ENCODE results near the gene ZNF385B.

ZNF385B gene

GRCh38 chr2:179532863-179533278 is 328.5 kb downstream of the ZNF385B start:
- Histone ChIP-seq H3K4me1 (ENCODE audit: insufficient read depth, low read length) (no peaks in the 10 kb centered on the region), H3K4me3 (ENCODE audit: low read length) (no peak overlapping the region), H3K27ac (ENCODE audit: low read length) (no peak overlapping the region), H3K9ac (ENCODE audit: low read depth, low read length) (no peak overlapping the region), H3K9me3 (ENCODE audit: insufficient read depth, low read depth, low read length) (no peaks in the 10 kb centered on the region), H3K36me3 (ENCODE audit: insufficient read depth, low read depth, low read length) (no peaks in the 10 kb centered on the region), H3K27me3 (ENCODE audit: insufficient read depth, low read length) (no peaks in the 10 kb centered on the region)

DNA sequence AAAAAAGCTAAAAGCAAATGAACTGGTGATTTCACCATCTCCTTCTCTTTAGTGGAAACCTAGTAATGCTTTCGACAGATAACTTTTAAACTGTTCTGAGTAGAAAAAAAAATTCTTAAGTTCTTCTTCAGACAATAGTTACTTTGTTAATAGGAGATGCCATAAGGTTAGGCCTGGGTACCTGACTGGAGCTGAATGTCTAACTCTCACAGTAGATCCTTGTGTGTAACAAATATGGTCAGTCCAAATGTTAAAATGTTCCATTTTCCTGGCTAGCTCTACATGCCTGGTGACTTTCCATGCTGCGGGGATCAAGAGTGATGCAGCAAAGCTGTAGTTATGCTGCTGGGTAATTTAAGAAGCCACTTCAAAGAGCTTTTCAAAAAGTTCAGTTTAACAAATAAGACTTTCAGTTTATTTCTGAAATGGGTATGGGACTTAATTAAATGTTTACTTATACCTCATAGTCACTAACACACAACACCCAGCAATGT is 332.8 kb downstream of the ZNF385B start:
- no peaks in the 10 kb centered on the region for H3K27me3 ChIP-seq (ENCODE audit: insufficient read depth, low read length)
- no peaks in the 10 kb centered on the region for H3K36me3 ChIP-seq (ENCODE audit: insufficient read depth, low read depth, low read length)
- no peak overlapping the region for H3K9ac ChIP-seq (ENCODE audit: low read depth, low read length)
- H3K4me1 ChIP-seq (ENCODE audit: insufficient read depth, low read length) = no peaks in the 10 kb centered on the region
- H3K9me3 ChIP-seq (ENCODE audit: insufficient read depth, low read depth, low read length) = no peaks in the 10 kb centered on the region
- no peak overlapping the region for H3K4me3 ChIP-seq (ENCODE audit: low read length)
- no peak overlapping the region for H3K27ac ChIP-seq (ENCODE audit: low read length)

DNA sequence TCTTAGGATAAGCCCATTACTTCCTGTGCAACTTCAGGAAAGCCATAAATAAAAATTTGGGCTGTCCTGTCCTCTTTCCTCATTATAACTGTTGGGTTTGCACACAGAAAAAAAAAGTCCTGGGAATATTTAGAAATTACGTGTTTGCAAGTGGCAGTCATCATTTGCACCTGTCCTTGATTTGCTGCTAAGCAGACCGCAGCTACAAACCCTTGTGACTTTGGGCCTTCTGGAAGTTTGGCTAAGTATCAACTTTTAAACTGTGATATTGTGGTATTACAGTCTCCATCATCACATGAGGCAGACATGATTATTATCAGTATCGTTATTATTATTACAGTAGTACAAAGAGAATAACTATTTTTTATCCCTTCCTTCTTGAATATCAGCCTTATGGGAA is 336.1 kb downstream of the ZNF385B start:
- Histone ChIP-seq H3K9me3 (ENCODE audit: insufficient read depth, low read depth, low read length) (no peaks in the 10 kb centered on the region), H3K27me3 (ENCODE audit: insufficient read depth, low read length) (no peaks in the 10 kb centered on the region), H3K9ac (ENCODE audit: low read depth, low read length) (no peak overlapping the region), H3K36me3 (ENCODE audit: insufficient read depth, low read depth, low read length) (no peaks in the 10 kb centered on the region), H3K4me1 (ENCODE audit: insufficient read depth, low read length) (no peaks in the 10 kb centered on the region), H3K4me3 (ENCODE audit: low read length) (no peak overlapping the region), H3K27ac (ENCODE audit: low read length) (no peak overlapping the region)

DNA sequence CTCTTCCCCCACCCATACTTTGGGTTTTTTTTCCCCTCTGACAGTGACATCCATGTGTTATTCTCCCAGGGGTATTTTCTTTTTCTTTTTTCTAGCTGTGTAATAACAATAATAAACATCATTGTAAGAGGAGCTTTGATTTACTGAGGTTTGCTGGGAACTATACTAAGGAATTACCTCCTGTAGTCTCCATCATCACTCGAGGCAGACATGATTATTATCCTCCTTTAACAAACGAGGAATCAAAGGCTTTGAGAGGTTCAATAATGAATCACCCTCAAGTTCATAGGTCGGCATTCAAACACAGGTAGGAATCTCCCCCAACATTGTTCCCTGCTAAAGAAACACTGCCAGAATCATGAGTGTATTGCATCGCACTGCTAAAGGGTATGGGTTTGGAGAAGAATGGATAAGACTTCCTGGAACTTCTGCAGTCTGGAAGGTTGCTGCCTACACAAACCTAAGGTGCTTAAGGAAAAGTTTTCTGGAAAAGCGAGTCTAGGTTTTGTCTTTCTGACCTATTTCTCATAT is 336.5 kb downstream of the ZNF385B start:
- Histone ChIP-seq H3K9me3 (ENCODE audit: insufficient read depth, low read depth, low read length) (no peaks in the 10 kb centered on the region), H3K4me3 (ENCODE audit: low read length) (no peak overlapping the region), H3K27ac (ENCODE audit: low read length) (no peak overlapping the region), H3K27me3 (ENCODE audit: insufficient read depth, low read length) (no peaks in the 10 kb centered on the region), H3K36me3 (ENCODE audit: insufficient read depth, low read depth, low read length) (no peaks in the 10 kb centered on the region), H3K4me1 (ENCODE audit: insufficient read depth, low read length) (no peaks in the 10 kb centered on the region), H3K9ac (ENCODE audit: low read depth, low read length) (no peak overlapping the region)

- Histone ChIP-seq H3K9me3 (ENCODE audit: insufficient read depth, low read depth, low read length) (no peaks in the 10 kb centered on the region), H3K4me1 (ENCODE audit: insufficient read depth, low read length) (peaks cover 5% of the 10 kb centered on the region; the same call in 1 of the 2 replicates), H3K36me3 (ENCODE audit: insufficient read depth, low read depth, low read length) (no peaks in the 10 kb centered on the region), H3K27ac (ENCODE audit: low read length) (no peak overlapping the region), H3K9ac (ENCODE audit: low read depth, low read length) (no peak overlapping the region), H3K27me3 (ENCODE audit: insufficient read depth, low read length) (no peaks in the 10 kb centered on the region), H3K4me3 (ENCODE audit: low read length) (no peak overlapping the region)
Observed at GRCh38 chr2:179521944-179522343, 339.5 kb downstream of the ZNF385B start.

DNA sequence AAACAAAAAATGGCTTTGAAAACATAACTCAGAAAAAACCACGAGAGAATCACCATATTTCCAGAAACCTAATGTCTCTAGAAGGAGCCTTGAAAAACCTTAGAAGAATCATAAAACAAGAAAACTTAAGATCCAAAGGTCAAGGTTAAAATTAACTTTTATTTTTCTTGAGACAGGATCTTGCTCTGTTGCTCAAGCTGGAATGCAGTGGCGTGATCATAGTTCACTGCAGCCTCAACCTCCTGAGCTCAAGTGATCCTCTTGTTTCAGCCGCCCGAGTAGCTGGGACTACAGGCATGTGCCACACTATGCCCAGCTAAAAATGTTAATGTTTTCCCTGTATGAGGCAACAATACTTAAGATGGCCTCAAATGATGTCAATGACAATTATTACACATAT is 342.6 kb downstream of the ZNF385B start:
- Histone ChIP-seq H3K9me3 (ENCODE audit: insufficient read depth, low read depth, low read length) (no peaks in the 10 kb centered on the region), H3K36me3 (ENCODE audit: insufficient read depth, low read depth, low read length) (no peaks in the 10 kb centered on the region), H3K4me3 (ENCODE audit: low read length) (no peak overlapping the region), H3K9ac (ENCODE audit: low read depth, low read length) (no peak overlapping the region), H3K27ac (ENCODE audit: low read length) (no peak overlapping the region), H3K27me3 (ENCODE audit: insufficient read depth, low read length) (no peaks in the 10 kb centered on the region), H3K4me1 (ENCODE audit: insufficient read depth, low read length) (peaks cover 8% of the 10 kb centered on the region; the same call in 1 of the 2 replicates)

DNA sequence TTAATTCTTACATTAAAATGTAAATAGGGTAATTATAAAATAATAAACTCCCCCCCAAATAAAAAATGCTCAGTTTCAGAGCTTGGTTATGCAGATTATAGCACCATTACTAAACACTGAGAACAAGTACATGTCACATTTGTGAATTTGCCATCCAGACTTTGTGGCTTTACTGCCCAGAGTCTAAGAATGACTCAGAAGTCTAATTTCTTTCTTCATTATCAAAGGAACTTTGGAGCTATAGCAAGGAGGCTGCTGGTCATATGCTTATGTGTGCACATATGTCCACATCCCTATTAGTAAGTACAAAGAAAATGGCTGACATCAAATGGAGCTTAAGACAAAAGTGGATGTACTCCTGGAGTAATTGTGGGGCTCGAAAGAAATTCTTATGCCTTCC is 348.2 kb downstream of the ZNF385B start:
- no peaks in the 10 kb centered on the region for H3K27me3 ChIP-seq (ENCODE audit: insufficient read depth, low read length)
- H3K36me3 ChIP-seq (ENCODE audit: insufficient read depth, low read depth, low read length) = no peaks in the 10 kb centered on the region
- no peak overlapping the region for H3K9ac ChIP-seq (ENCODE audit: low read depth, low read length)
- H3K27ac ChIP-seq (ENCODE audit: low read length) = no peak overlapping the region
- H3K4me1 ChIP-seq (ENCODE audit: insufficient read depth, low read length) = peaks cover 8% of the 10 kb centered on the region; the same call in 1 of the 2 replicates
- peaks cover 3% of the 10 kb centered on the region for H3K9me3 ChIP-seq (ENCODE audit: insufficient read depth, low read depth, low read length)
- H3K4me3 ChIP-seq (ENCODE audit: low read length) = no peak overlapping the region

- peaks cover 3% of the 10 kb centered on the region for H3K9me3 ChIP-seq (ENCODE audit: insufficient read depth, low read depth, low read length)
- no peak overlapping the region for H3K27ac ChIP-seq (ENCODE audit: low read length)
- no peaks in the 10 kb centered on the region for H3K27me3 ChIP-seq (ENCODE audit: insufficient read depth, low read length)
- no peak overlapping the region for H3K9ac ChIP-seq (ENCODE audit: low read depth, low read length)
- H3K4me1 ChIP-seq (ENCODE audit: insufficient read depth, low read length) = peaks cover 7% of the 10 kb centered on the region; the same call in 1 of the 2 replicates
- no peaks in the 10 kb centered on the region for H3K36me3 ChIP-seq (ENCODE audit: insufficient read depth, low read depth, low read length)
- H3K4me3 ChIP-seq (ENCODE audit: low read length) = no peak overlapping the region
Observed at GRCh38 chr2:179512281-179513035, 349.0 kb downstream of the ZNF385B start.

- no peak overlapping the region for H3K4me3 ChIP-seq (ENCODE audit: low read length)
- H3K36me3 ChIP-seq (ENCODE audit: insufficient read depth, low read depth, low read length) = no peaks in the 10 kb centered on the region
- H3K4me1 ChIP-seq (ENCODE audit: insufficient read depth, low read length) = no peaks in the 10 kb centered on the region
- H3K27ac ChIP-seq (ENCODE audit: low read length) = no peak overlapping the region
- peaks cover 3% of the 10 kb centered on the region for H3K9me3 ChIP-seq (ENCODE audit: insufficient read depth, low read depth, low read length)
- H3K27me3 ChIP-seq (ENCODE audit: insufficient read depth, low read length) = no peaks in the 10 kb centered on the region
- H3K9ac ChIP-seq (ENCODE audit: low read depth, low read length) = no peak overlapping the region
Observed at GRCh38 chr2:179511105-179511789, 350.2 kb downstream of the ZNF385B start.

DNA sequence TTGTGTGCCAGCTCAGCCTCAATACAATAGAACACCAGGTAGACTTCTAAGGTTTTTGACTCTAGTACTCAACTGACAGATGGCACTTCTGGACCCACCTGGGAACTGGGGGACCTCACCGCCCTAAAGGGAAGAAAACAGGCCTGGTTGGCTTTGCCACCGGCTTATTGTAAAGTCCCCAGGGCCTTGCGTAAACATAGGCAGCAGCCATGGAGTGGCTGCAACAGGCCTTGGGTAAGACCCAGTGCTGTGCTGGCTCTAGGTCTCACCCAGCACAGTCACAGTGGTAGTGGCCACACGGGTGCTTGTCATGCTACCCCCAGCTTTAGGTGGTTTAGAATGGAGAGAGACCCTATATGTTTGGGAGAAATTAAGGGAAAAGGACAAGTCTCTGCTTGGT is 366.1 kb downstream of the ZNF385B start:
- H3K27me3 ChIP-seq (ENCODE audit: insufficient read depth, low read length) = no peaks in the 10 kb centered on the region
- H3K4me3 ChIP-seq (ENCODE audit: low read length) = no peak overlapping the region
- H3K27ac ChIP-seq (ENCODE audit: low read length) = no peak overlapping the region
- H3K4me1 ChIP-seq (ENCODE audit: insufficient read depth, low read length) = no peaks in the 10 kb centered on the region
- H3K9ac ChIP-seq (ENCODE audit: low read depth, low read length) = no peak overlapping the region
- no peaks in the 10 kb centered on the region for H3K36me3 ChIP-seq (ENCODE audit: insufficient read depth, low read depth, low read length)
- no peaks in the 10 kb centered on the region for H3K9me3 ChIP-seq (ENCODE audit: insufficient read depth, low read depth, low read length)

DNA sequence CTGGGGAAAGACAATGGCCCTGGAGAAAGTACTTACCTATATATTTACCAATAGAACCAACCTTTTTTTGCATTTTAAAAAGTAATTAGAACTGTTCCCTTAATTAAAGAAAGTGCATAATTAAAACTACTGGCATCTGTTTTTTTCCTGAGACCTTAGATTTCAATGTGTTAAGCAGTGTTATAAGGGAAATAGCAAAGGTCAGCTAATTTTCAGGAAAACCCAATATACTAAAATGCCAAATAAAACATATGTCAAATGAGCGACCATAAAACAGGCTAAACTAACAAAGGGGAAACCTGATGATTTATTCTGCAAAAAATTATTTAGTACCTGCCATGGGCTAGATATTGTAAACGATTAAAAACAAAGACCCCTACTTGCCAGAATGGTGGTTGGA is 372.8 kb downstream of the ZNF385B start:
- Histone ChIP-seq H3K4me3 (ENCODE audit: low read length) (no peak overlapping the region), H3K4me1 (ENCODE audit: insufficient read depth, low read length) (no peaks in the 10 kb centered on the region), H3K36me3 (ENCODE audit: insufficient read depth, low read depth, low read length) (no peaks in the 10 kb centered on the region), H3K27ac (ENCODE audit: low read length) (no peak overlapping the region), H3K27me3 (ENCODE audit: insufficient read depth, low read length) (no peaks in the 10 kb centered on the region), H3K9ac (ENCODE audit: low read depth, low read length) (no peak overlapping the region), H3K9me3 (ENCODE audit: insufficient read depth, low read depth, low read length) (no peaks in the 10 kb centered on the region)

Measured in iPS-20b (cell line).